ENCODE measurements around the gene HSD17B13.
"Not testable (repeated sequence)": the region's sequence is repeated elsewhere in the genome, so short reads cannot be mapped to it uniquely, and the experiment has no call there.

HSD17B13 gene

GRCh38 chr4:87330761-87331160 lies 8.1 kb upstream of the HSD17B13 start:
- Histone ChIP-seq H3K36me3 (peaks cover 13% of the 10 kb centered on the region), H3K4me1 (no peaks in the 10 kb centered on the region), H3K27me3 (no peaks in the 10 kb centered on the region), H3K9me3 (peaks cover 4% of the 10 kb centered on the region), H3K4me3 (ENCODE audit: low read depth, low read length) (no peak overlapping the region)
- TF ChIP-seq CTCF (IDR thresholded peaks at IDR 0.05; ENCODE audit: low read depth, low read length) = no peak
- DNase-seq = no peak

GRCh38 chr4:87327136-87327535 lies 4.5 kb upstream of the HSD17B13 start:
- Histone ChIP-seq H3K27me3 (no peaks in the 10 kb centered on the region), H3K4me1 (no peaks in the 10 kb centered on the region), H3K4me3 (ENCODE audit: low read depth, low read length) (no peak overlapping the region), H3K9me3 (no peaks in the 10 kb centered on the region), H3K36me3 (no peaks in the 10 kb centered on the region; the same call in 1 of the 2 replicates)
- no peak for DNase-seq
- no peak for TF ChIP-seq CTCF (IDR thresholded peaks at IDR 0.05; ENCODE audit: low read depth, low read length)

GRCh38 chr4:87326460-87326859 lies 3.8 kb upstream of the HSD17B13 start:
- no peaks in the 10 kb centered on the region for H3K36me3 ChIP-seq
- TF ChIP-seq CTCF (IDR thresholded peaks at IDR 0.05; ENCODE audit: low read depth, low read length) = no peak
- H3K27me3 ChIP-seq = no peaks in the 10 kb centered on the region
- DNase-seq = no peak
- H3K9me3 ChIP-seq = no peaks in the 10 kb centered on the region
- H3K4me3 ChIP-seq (ENCODE audit: low read depth, low read length) = no peak overlapping the region
- H3K4me1 ChIP-seq = no peaks in the 10 kb centered on the region

- no peaks in the 10 kb centered on the region for H3K9me3 ChIP-seq
- no peak for DNase-seq
Observed at GRCh38 chr4:87321888-87322287, 794 bp downstream of the HSD17B13 start.

GRCh38 chr4:87317527-87317926 lies 5.2 kb downstream of the HSD17B13 start:
- no peaks in the 10 kb centered on the region for H3K9me3 ChIP-seq
- peaks cover 3% of the 10 kb centered on the region for H3K4me1 ChIP-seq
- H3K4me3 ChIP-seq (ENCODE audit: low read depth, low read length) = no peak overlapping the region
- no peak for TF ChIP-seq CTCF (IDR thresholded peaks at IDR 0.05; ENCODE audit: low read depth, low read length)
- H3K27me3 ChIP-seq = no peaks in the 10 kb centered on the region
- H3K36me3 ChIP-seq = peaks cover 7% of the 10 kb centered on the region; the same call in 1 of the 2 replicates
- DNase-seq = peak; percentile 21

More at GRCh38 chr4:87321888-87322287, 794 bp downstream of the HSD17B13 start:
- no peak for TF ChIP-seq CTCF (IDR thresholded peaks at IDR 0.05; ENCODE audit: low read depth, low read length)
- Histone ChIP-seq H3K4me3 (ENCODE audit: low read depth, low read length) (no peak overlapping the region), H3K27me3 (no peaks in the 10 kb centered on the region), H3K36me3 (peaks cover under 1% of the 10 kb centered on the region; the same call in 1 of the 2 replicates), H3K4me1 (peaks cover 2% of the 10 kb centered on the region)

- Histone ChIP-seq H3K9me3 (no peaks in the 10 kb centered on the region), H3K36me3 (peaks cover 7% of the 10 kb centered on the region; the same call in 1 of the 2 replicates), H3K27me3 (no peaks in the 10 kb centered on the region), H3K4me3 (ENCODE audit: low read depth, low read length) (no peak overlapping the region), H3K4me1 (peaks cover 3% of the 10 kb centered on the region)
- no peak for TF ChIP-seq CTCF (IDR thresholded peaks at IDR 0.05; ENCODE audit: low read depth, low read length)
- DNase-seq = no peak
Observed at GRCh38 chr4:87316961-87317360, 5.7 kb downstream of the HSD17B13 start.

- not testable (repeated sequence) for H3K9me3 ChIP-seq; H3K27me3 ChIP-seq; DNase-seq; H3K36me3 ChIP-seq; H3K4me1 ChIP-seq; H3K4me3 ChIP-seq (ENCODE audit: low read depth, low read length)
Observed at GRCh38 chr4:87315000-87315399, 7.7 kb downstream of the HSD17B13 start.
